HepG2 (cell line): Measurements from ENCODE around the gene NAPEPLD. TPM values are rescaled to one million over a fixed set of nuclear protein-coding genes. Genes with fewer than 3 reads are reported as not detected.
A peak's percentile ranks its signal among the peaks of the same experiment; 100 is the strongest.
"Not testable (repeated sequence)": the region's sequence is repeated elsewhere in the genome, so short reads cannot be mapped to it uniquely, and the experiment has no call there.

Experiments used
- ATAC-seq: fragments of 200-7000 bp; cut with Tn5 transposase; 3 replicates; pipeline ENCODE4 v1.9.1; 2020; ENCODE audit warnings: mild to moderate bottlenecking, moderate library complexity
- BruUV-seq: library from RNA; stranded (reverse); fragments of 400-500 nt; replicated peaks from 2 replicates; lab custom pipeline; 2021; lab: Mats Ljungman, UMichigan
- CTCF ChIA-PET: fragments of 300-600 bp; formaldehyde crosslinking; extraction: SDS; loops from one replicate; lab custom pipeline; 2021; ENCODE audit warnings: low total read pairs, inconsistent platforms, low intra/inter-chr PET ratio; lab: Yijun Ruan, JAX
- POLR2A ChIA-PET: fragments of 350-600 bp; sonication (Branson Sonifier 250); formaldehyde crosslinking; loops from one replicate; lab custom pipeline; 2020; ENCODE audit warnings: antibody characterized with exemption, inconsistent platforms; lab: Yijun Ruan, JAX
- DNase-seq: peaks from one replicate; pipeline ENCODE4 v3.0.0-alpha.2; 2015; ENCODE audit warnings: low spot score
- FAIRE-seq: peaks from 3 replicates; lab custom pipeline; 2011; peaks lifted over from hg19 to GRCh38; lab: Jason Lieb, UNC
- H2AFZ ChIP-seq: one replicate; pipeline ENCODE4 v1.6.1; 2011; ENCODE audit warnings: low read length, inconsistent platforms
- H3K27ac ChIP-seq: fragments of 300-600 bp; 3 replicates; pipeline ENCODE4 v1.8.0; 2011; ENCODE audit warnings: mixed run types, mild to moderate bottlenecking, mixed read lengths, low read length, inconsistent platforms; ENCODE audit not compliant: insufficient read depth; ENCODE audit errors: extremely low read length
- H3K27me3 ChIP-seq, 2 experiments: fragments of 200-600 bp in 1 of 2; 2 replicates in 1 of 2; 3 replicates in 1 of 2; pipeline versions ENCODE4 v1.6.0 to v1.8.0; 2011; ENCODE audit warnings: low read length in 2 of 2, mild to moderate bottlenecking in 2 of 2, moderate library complexity in 2 of 2, inconsistent platforms in 1 of 2; ENCODE audit not compliant: insufficient read depth in 2 of 2, control insufficient read depth in 1 of 2
- H3K36me3 ChIP-seq, 2 experiments: fragments of 200-600 bp in 1 of 2; replicated peaks in 1 of 2; 2 replicates in 1 of 2; 3 replicates in 1 of 2; pipeline versions ENCODE4 v1.5.1 to v1.8.0; 2011; ENCODE audit warnings: low read length in 2 of 2, inconsistent platforms in 1 of 2; ENCODE audit not compliant: insufficient read depth in 2 of 2, control insufficient read depth in 1 of 2
- H3K4me1 ChIP-seq: 2 replicates; pipeline ENCODE4 v1.5.1; 2012; ENCODE audit warnings: low read length, inconsistent platforms; ENCODE audit not compliant: insufficient read depth
- H3K4me2 ChIP-seq: 2 replicates; pipeline ENCODE4 v1.6.0; 2011; ENCODE audit warnings: low read depth, low read length, inconsistent platforms
- H3K4me3 ChIP-seq, 3 experiments: fragments of 200-600 bp in 1 of 3; sonication (generic), shearing (Covaris generic) in 1 of 3; replicated peaks in 1 of 3; 2 replicates each; pipeline ENCODE4 v1.5.1; 2011 to 2016; ENCODE audit warnings: low read length in 3 of 3, inconsistent platforms in 2 of 3, low read depth in 2 of 3, mild to moderate bottlenecking in 2 of 3, control low read depth in 1 of 3, mixed read lengths in 1 of 3; ENCODE audit not compliant: insufficient read depth in 1 of 3
- H3K79me2 ChIP-seq: one replicate; pipeline ENCODE4 v1.6.1; 2011; ENCODE audit warnings: low read length, inconsistent platforms; ENCODE audit not compliant: insufficient read depth
- H3K9ac ChIP-seq: 2 replicates; pipeline ENCODE4 v1.6.0; 2011; ENCODE audit warnings: mild to moderate bottlenecking, low read depth, low read length, inconsistent platforms; ENCODE audit not compliant: insufficient read depth
- H3K9me3 ChIP-seq: 2 replicates; pipeline ENCODE4 v1.5.1; 2012; ENCODE audit warnings: mild to moderate bottlenecking, low read length
- H4K20me1 ChIP-seq: 2 replicates; pipeline ENCODE4 v1.6.0; 2011; ENCODE audit warnings: inconsistent platforms, mild to moderate bottlenecking, low read length, moderate library complexity; ENCODE audit not compliant: insufficient read depth
- ZNF138 ChIP-seq: sonication (generic); formaldehyde crosslinking; IDR thresholded peaks from 2 replicates; pipeline ENCODE4 v1.5.0; 2020; ENCODE audit warnings: mild to moderate bottlenecking, low read depth, missing genetic modification reagents
- ZNF350 ChIP-seq: sonication (generic); formaldehyde crosslinking; IDR thresholded peaks from 2 replicates; pipeline ENCODE4 v1.4.0; 2020; ENCODE audit warnings: mild to moderate bottlenecking, low read depth, missing genetic modification reagents, borderline replicate concordance
- ZNF800 ChIP-seq: sonication (generic); formaldehyde crosslinking; IDR thresholded peaks from 2 replicates; pipeline ENCODE4 v1.4.0; 2020; ENCODE audit warnings: missing genetic modification reagents
- ZSCAN31 ChIP-seq: sonication (generic); formaldehyde crosslinking; IDR thresholded peaks from 2 replicates; pipeline ENCODE4 v1.5.0; 2020; ENCODE audit warnings: low read depth, mild to moderate bottlenecking, missing genetic modification reagents
- ZZZ3 ChIP-seq: sonication (generic); formaldehyde crosslinking; IDR thresholded peaks from 2 replicates; pipeline ENCODE4 v1.4.0; 2020; ENCODE audit warnings: missing genetic modification reagents, mild to moderate bottlenecking, borderline replicate concordance
- WGBS: methylation state at CpG from one replicate; pipeline ENCODE4 v1.1.6; 2017; ENCODE audit warnings: low lambda C conversion rate; 5-methylcytosine and 5-hydroxymethylcytosine counted together
- in situ Hi-C: cut with HindIII; loops from 2 replicates; pipeline ENCODE4 v1.10.0; 2017; ENCODE audit warnings: low pct_unique_long_range_greater_than_20kb; ENCODE audit not compliant: extremely low pct_ligation_motif_present
- intact Hi-C: fragments of 100-400 bp; cut with micrococcal nuclease; formaldehyde crosslinking; loops from one replicate; pipeline ENCODE4 v1.10.0; 2022; ENCODE audit not compliant: unreplicated experiment
- polyA plus RNA-seq, 8 experiments: library from polyadenylated mRNA; depleted of rRNA in 3 of 8; stranded (reverse) in 7 of 8; unstranded in 1 of 8; fragments of >200 nt; fragmentation: Illumina TruSeq in 4 of 8; extraction: Trizol in 4 of 8; gene quantifications; 2 replicates each; pipeline versions ENCODE4 v1.2.1 to v1.2.3, GENCODE V29; 2011 to 2016; ENCODE audit warnings: low read depth in 4 of 8, missing spikeins in 1 of 8, mixed read lengths in 1 of 8; ENCODE audit not compliant: insufficient read depth in 1 of 8
- total RNA-seq, 5 experiments: library from RNA; depleted of rRNA; stranded (reverse); fragments of >200 nt; fragmentation: Illumina TruSeq; extraction: Trizol; gene quantifications; 2 replicates each; pipeline ENCODE4 v1.2.3, GENCODE V29; 2016; ENCODE audit warnings: low read depth in 1 of 5

Gene NAPEPLD
- total and polyA plus RNA-seq, 2 of the 13 experiments (the other 11 are each of a cell fraction or from before 2014, with no cell fraction given), result 3.4 to 5.6 TPM

GRCh38 chr7:103148994-103149807 is at the start of gene NAPEPLD (continued):
- TF ChIP-seq ZZZ3 (CRISPR knock-in tag) (no peak), ZNF138 (CRISPR knock-in tag) (no peak; the same call in 1 of the 2 replicates), ZNF350 (CRISPR knock-in tag) (peak; percentile 52; the same call in 1 of the 2 replicates), ZSCAN31 (CRISPR knock-in tag) (peak; percentile 71; the same call in 1 of the 2 replicates), ZNF800 (CRISPR knock-in tag) (no peak)

GRCh38 chr7:103198079-103198478 is 49.2 kb upstream of the NAPEPLD start:
- FAIRE-seq, intact Hi-C loops, H3K27me3 ChIP-seq, POLR2A ChIA-PET, H3K9me3 ChIP-seq, BruUV-seq, H3K4me1 ChIP-seq, H3K4me3 ChIP-seq, in situ Hi-C loops, H3K27ac ChIP-seq, DNase-seq, CTCF ChIA-PET, H3K79me2 ChIP-seq, H2AFZ ChIP-seq, H3K9ac ChIP-seq, H3K36me3 ChIP-seq, ATAC-seq, H4K20me1 ChIP-seq, H3K4me2 ChIP-seq: not testable (repeated sequence)
- WGBS, result 14% methylated on average over 3 of the region's 3 CpGs

GRCh38 chr7:103195364-103195763 is 46.5 kb upstream of the NAPEPLD start:
- not testable (repeated sequence) for H3K9ac ChIP-seq

GRCh38 chr7:103172415-103173146 is 23.7 kb upstream of the NAPEPLD start:
- in situ Hi-C loops, H3K9ac ChIP-seq, H2AFZ ChIP-seq, H3K4me2 ChIP-seq, H4K20me1 ChIP-seq, intact Hi-C loops, FAIRE-seq, H3K27me3 ChIP-seq, H3K36me3 ChIP-seq, ATAC-seq, DNase-seq, H3K4me1 ChIP-seq, H3K27ac ChIP-seq, H3K4me3 ChIP-seq, H3K79me2 ChIP-seq, CTCF ChIA-PET, POLR2A ChIA-PET, H3K9me3 ChIP-seq, BruUV-seq: not testable (repeated sequence)
- WGBS, result 54% methylated on average over 5 of the region's 8 CpGs

More at GRCh38 chr7:103195364-103195763, 46.5 kb upstream of the NAPEPLD start:
- H3K4me3 ChIP-seq, intact Hi-C loops, in situ Hi-C loops, H4K20me1 ChIP-seq, H3K36me3 ChIP-seq, DNase-seq, CTCF ChIA-PET, H3K9me3 ChIP-seq, POLR2A ChIA-PET, H3K27me3 ChIP-seq, H3K4me2 ChIP-seq, H3K27ac ChIP-seq, BruUV-seq, H3K79me2 ChIP-seq, FAIRE-seq, H2AFZ ChIP-seq, ATAC-seq, H3K4me1 ChIP-seq: not testable (repeated sequence)
- WGBS, result 16% methylated on average over 4 of the region's 4 CpGs
